Ovary (tissue), 3 donors: ENCODE results near the gene THOC7.

Experiments
- EP300 ChIP-seq: sonication (generic); formaldehyde crosslinking; IDR thresholded peaks from one replicate; pipeline ENCODE4 v1.6.1; 2017; ENCODE audit warnings: antibody characterized with exemption
- POLR2A ChIP-seq: fragments of 450-650 bp; IDR thresholded peaks from one replicate; pipeline ENCODE4 v1.6.1; 2017; ENCODE audit warnings: antibody characterized with exemption, mild to moderate bottlenecking, moderate library complexity
- TF ChIP-seq, protein P1 (sequence below), 3 donors: fragments of 450-650 bp in 2 of 3; fragments of 200-600 bp in 1 of 3; IDR thresholded peaks; one replicate each; pipeline versions ENCODE4 v1.5.1 to v1.8.0; 2016 to 2022; ENCODE audit warnings: antibody characterized with exemption in 3 of 3, mild to moderate bottlenecking in 1 of 3
- donor health status: DM: no; HTN: no; CAD: no.

- TF ChIP-seq, protein P1, sequence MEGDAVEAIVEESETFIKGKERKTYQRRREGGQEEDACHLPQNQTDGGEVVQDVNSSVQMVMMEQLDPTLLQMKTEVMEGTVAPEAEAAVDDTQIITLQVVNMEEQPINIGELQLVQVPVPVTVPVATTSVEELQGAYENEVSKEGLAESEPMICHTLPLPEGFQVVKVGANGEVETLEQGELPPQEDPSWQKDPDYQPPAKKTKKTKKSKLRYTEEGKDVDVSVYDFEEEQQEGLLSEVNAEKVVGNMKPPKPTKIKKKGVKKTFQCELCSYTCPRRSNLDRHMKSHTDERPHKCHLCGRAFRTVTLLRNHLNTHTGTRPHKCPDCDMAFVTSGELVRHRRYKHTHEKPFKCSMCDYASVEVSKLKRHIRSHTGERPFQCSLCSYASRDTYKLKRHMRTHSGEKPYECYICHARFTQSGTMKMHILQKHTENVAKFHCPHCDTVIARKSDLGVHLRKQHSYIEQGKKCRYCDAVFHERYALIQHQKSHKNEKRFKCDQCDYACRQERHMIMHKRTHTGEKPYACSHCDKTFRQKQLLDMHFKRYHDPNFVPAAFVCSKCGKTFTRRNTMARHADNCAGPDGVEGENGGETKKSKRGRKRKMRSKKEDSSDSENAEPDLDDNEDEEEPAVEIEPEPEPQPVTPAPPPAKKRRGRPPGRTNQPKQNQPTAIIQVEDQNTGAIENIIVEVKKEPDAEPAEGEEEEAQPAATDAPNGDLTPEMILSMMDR (IDR thresholded peaks at IDR 0.05) = no peak
- TF ChIP-seq POLR2A = no peak
- TF ChIP-seq EP300 = no peak
These were observed 27.9 kb upstream of the THOC7 start for GRCh38 chr3:63891518-63891917.
